HepG2 (cell line): ENCODE results near the gene NAA38. TPM values are rescaled to one million over a fixed set of nuclear protein-coding genes. Genes with fewer than 3 reads are reported as not detected.

Experiments used
- ARID5B ChIP-seq: IDR thresholded peaks from 2 replicates; pipeline ENCODE4 v1.4.0; 2020; ENCODE audit warnings: mild to moderate bottlenecking, missing genetic modification reagents
- CEBPG ChIP-seq: IDR thresholded peaks from 2 replicates; pipeline ENCODE4 v1.6.1; 2016
- GATA4 ChIP-seq: sonication (generic); IDR thresholded peaks from 2 replicates; pipeline ENCODE4 v1.6.1; 2016; ENCODE audit warnings: antibody characterized with exemption, low read depth, borderline replicate concordance
- HCFC1 ChIP-seq: fragments of 150-350 bp; IDR thresholded peaks from 2 replicates; pipeline ENCODE4 v1.6.1; 2014; ENCODE audit warnings: low read depth, low read length
- HIVEP1 ChIP-seq: sonication (generic); formaldehyde crosslinking; IDR thresholded peaks from 2 replicates; pipeline ENCODE4 v1.4.0; 2020; ENCODE audit warnings: mild to moderate bottlenecking, missing genetic modification reagents
- IRF2 ChIP-seq: IDR thresholded peaks from 2 replicates; pipeline ENCODE4 v1.6.1; 2018; ENCODE audit warnings: missing genetic modification reagents, missing compliant biosample characterization
- KLF9 ChIP-seq: IDR thresholded peaks from 2 replicates; pipeline ENCODE4 v1.6.1; 2016; ENCODE audit warnings: low read depth
- LCORL ChIP-seq, 2 experiments: fragments of 450-650 bp in 1 of 2; sonication (generic) in 1 of 2; formaldehyde crosslinking in 1 of 2; IDR thresholded peaks; 2 replicates each; pipeline versions ENCODE4 v1.5.0 to v1.6.1; 2017 to 2020; ENCODE audit warnings: antibody characterized with exemption in 1 of 2, missing genetic modification reagents in 1 of 2
- MEF2D ChIP-seq: sonication (generic); formaldehyde crosslinking; IDR thresholded peaks from 2 replicates; pipeline ENCODE4 v1.5.1; 2020; ENCODE audit warnings: mild to moderate bottlenecking, missing genetic modification reagents
- MEIS2 ChIP-seq: sonication (generic); formaldehyde crosslinking; IDR thresholded peaks from 2 replicates; pipeline ENCODE4 v1.9.0; 2021; ENCODE audit warnings: mild to moderate bottlenecking, missing genetic modification reagents
- RAD51 ChIP-seq: fragments of 450-650 bp; IDR thresholded peaks from 2 replicates; pipeline ENCODE4 v1.6.1; 2016; ENCODE audit warnings: borderline replicate concordance
- RFX3 ChIP-seq: IDR thresholded peaks from 2 replicates; pipeline ENCODE4 v1.6.1; 2016; ENCODE audit warnings: missing biosample characterization, missing genetic modification reagents
- STAG1 ChIP-seq: sonication (generic); formaldehyde crosslinking; IDR thresholded peaks from 2 replicates; pipeline ENCODE4 v1.4.0; 2020; ENCODE audit warnings: missing genetic modification reagents
- TFAP4 ChIP-seq: sonication (generic); IDR thresholded peaks from 2 replicates; pipeline ENCODE4 v1.6.1; 2016; ENCODE audit warnings: low read depth, borderline replicate concordance
- ZFP36L1 ChIP-seq: sonication (generic); formaldehyde crosslinking; IDR thresholded peaks from 2 replicates; pipeline ENCODE4 v1.8.0; 2022; ENCODE audit warnings: mild to moderate bottlenecking, missing genetic modification reagents, moderate library complexity
- ZKSCAN8 ChIP-seq: IDR thresholded peaks from 2 replicates; pipeline ENCODE4 v1.6.1; 2016; ENCODE audit warnings: borderline replicate concordance, missing genetic modification reagents, missing compliant biosample characterization
- ZNF281 ChIP-seq: sonication (generic); formaldehyde crosslinking; IDR thresholded peaks from 2 replicates; pipeline ENCODE4 v1.4.0; 2020; ENCODE audit warnings: missing genetic modification reagents, borderline replicate concordance
- ZNF335 ChIP-seq: sonication (generic); formaldehyde crosslinking; IDR thresholded peaks from 2 replicates; pipeline ENCODE4 v1.4.0; 2020; ENCODE audit warnings: missing genetic modification reagents
- ZNF605 ChIP-seq: sonication (generic); formaldehyde crosslinking; IDR thresholded peaks from 2 replicates; pipeline ENCODE4 v1.8.0; 2022; ENCODE audit warnings: mild to moderate bottlenecking, missing genetic modification reagents
- ZSCAN25 ChIP-seq: sonication (generic); formaldehyde crosslinking; IDR thresholded peaks from 2 replicates; pipeline ENCODE4 v1.8.0; 2022; ENCODE audit warnings: mild to moderate bottlenecking, missing genetic modification reagents
- polyA plus RNA-seq, 8 experiments: library from polyadenylated mRNA; depleted of rRNA in 3 of 8; stranded (reverse) in 7 of 8; unstranded in 1 of 8; fragments of >200 nt; fragmentation: Illumina TruSeq in 4 of 8; extraction: Trizol in 4 of 8; gene quantifications; 2 replicates each; pipeline versions ENCODE4 v1.2.1 to v1.2.3, GENCODE V29; 2011 to 2016; ENCODE audit warnings: low read depth in 4 of 8, missing spikeins in 1 of 8, mixed read lengths in 1 of 8; ENCODE audit not compliant: insufficient read depth in 1 of 8
- total RNA-seq, 5 experiments: library from RNA; depleted of rRNA; stranded (reverse); fragments of >200 nt; fragmentation: Illumina TruSeq; extraction: Trizol; gene quantifications; 2 replicates each; pipeline ENCODE4 v1.2.3, GENCODE V29; 2016; ENCODE audit warnings: low read depth in 1 of 5
- TF ChIP-seq, protein P1 (sequence below): sonication (generic); formaldehyde crosslinking; IDR thresholded peaks from 2 replicates; pipeline ENCODE4 v1.8.1; 2022; ENCODE audit warnings: low read depth, mild to moderate bottlenecking, missing genetic modification reagents

Gene NAA38
- total and polyA plus RNA-seq, 2 of the 13 experiments (the other 11 are each of a cell fraction or from before 2014, with no cell fraction given), result 46.9 to 91.6 TPM

GRCh38 chr17:7862692-7863437 lies 5.5 kb upstream of the NAA38 start (continued):
- TF ChIP-seq ARID5B (CRISPR knock-in tag) (peak; percentile 73), MEF2D (peak; percentile 86), HIVEP1 (CRISPR knock-in tag) (no peak), RAD51 (no peak), HCFC1 (no peak), ZKSCAN8 (0 out of 2 replicates have a peak, but pooled peaks have one; percentile 33), KLF9 (no peak), CEBPG (0 out of 2 replicates have a peak, but pooled peaks have one; percentile 5), ZNF605 (CRISPR knock-in tag) (peak; percentile 61; the same call in 1 of the 2 replicates), STAG1 (CRISPR knock-in tag) (peak; percentile 76), TFAP4 (no peak), IRF2 (CRISPR knock-in tag) (no peak), ZNF335 (CRISPR knock-in tag) (no peak), RFX3 (CRISPR knock-in tag) (no peak), ZSCAN25 (CRISPR knock-in tag) (0 out of 2 replicates have a peak, but pooled peaks have one; percentile 22), MEIS2 (no peak), ZNF281 (CRISPR knock-in tag) (no peak), GATA4 (no peak), LCORL (IDR thresholded peaks at IDR 0.05) (peak; percentile 80), LCORL (CRISPR knock-in tag; IDR thresholded peaks at IDR 0.05) (peak; percentile 84; the same call in 1 of the 2 replicates), ZFP36L1 (CRISPR knock-in tag) (no peak)
- TF ChIP-seq, protein P1, sequence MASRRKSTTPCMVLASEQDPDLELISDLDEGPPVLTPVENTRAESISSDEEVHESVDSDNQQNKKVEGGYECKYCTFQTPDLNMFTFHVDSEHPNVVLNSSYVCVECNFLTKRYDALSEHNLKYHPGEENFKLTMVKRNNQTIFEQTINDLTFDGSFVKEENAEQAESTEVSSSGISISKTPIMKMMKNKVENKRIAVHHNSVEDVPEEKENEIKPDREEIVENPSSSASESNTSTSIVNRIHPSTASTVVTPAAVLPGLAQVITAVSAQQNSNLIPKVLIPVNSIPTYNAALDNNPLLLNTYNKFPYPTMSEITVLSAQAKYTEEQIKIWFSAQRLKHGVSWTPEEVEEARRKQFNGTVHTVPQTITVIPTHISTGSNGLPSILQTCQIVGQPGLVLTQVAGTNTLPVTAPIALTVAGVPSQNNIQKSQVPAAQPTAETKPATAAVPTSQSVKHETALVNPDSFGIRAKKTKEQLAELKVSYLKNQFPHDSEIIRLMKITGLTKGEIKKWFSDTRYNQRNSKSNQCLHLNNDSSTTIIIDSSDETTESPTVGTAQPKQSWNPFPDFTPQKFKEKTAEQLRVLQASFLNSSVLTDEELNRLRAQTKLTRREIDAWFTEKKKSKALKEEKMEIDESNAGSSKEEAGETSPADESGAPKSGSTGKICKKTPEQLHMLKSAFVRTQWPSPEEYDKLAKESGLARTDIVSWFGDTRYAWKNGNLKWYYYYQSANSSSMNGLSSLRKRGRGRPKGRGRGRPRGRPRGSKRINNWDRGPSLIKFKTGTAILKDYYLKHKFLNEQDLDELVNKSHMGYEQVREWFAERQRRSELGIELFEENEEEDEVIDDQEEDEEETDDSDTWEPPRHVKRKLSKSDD (CRISPR knock-in tag), result no peak
